Measurements from ENCODE around the gene AKT2.

AKT2 gene

GRCh38 chr19:40236366-40236765 is 48.8 kb downstream of the AKT2 start:
- Histone ChIP-seq H3K4me1 (ENCODE audit: control extremely low read depth in 1 of 4, control insufficient read depth in 4 of 4, insufficient read depth in 4 of 4, low read length in 3 of 4) (no peaks in the 10 kb centered on the region), H3K27ac (ENCODE audit: insufficient read depth in 1 of 2, low read depth in 1 of 2, low read length in 2 of 2, poor library complexity in 1 of 2, severe bottlenecking in 2 of 2) (no peak overlapping the region), H3K9me3 (ENCODE audit: control extremely low read depth in 1 of 5, control insufficient read depth in 4 of 5, insufficient read depth in 2 of 5, low read depth in 1 of 5, low read length in 4 of 5) (no peaks in the 10 kb centered on the region), H3K27me3 (replicated peaks in 2 of 5; ENCODE audit: control insufficient read depth in 4 of 5, insufficient read depth in 5 of 5, low read length in 4 of 5) (no peaks in the 10 kb centered on the region), H3K36me3 (ENCODE audit: control insufficient read depth in 4 of 4, insufficient read depth in 4 of 4, low read length in 3 of 4) (peaks cover 20 to 85% (median 67%) of the 10 kb centered on the region in 4 experiments), H3K4me3 (ENCODE audit: control insufficient read depth in 1 of 7, extremely low read depth in 1 of 7, insufficient read depth in 4 of 7, low read depth in 2 of 7, low read length in 6 of 7) (no peak overlapping the region)
- ChIA-PET CTCF (interaction anchor here (1.2 to 1.3 kb wide), 2 partner anchors 23 to 90 kb away, joined by 3 to 4 read pairs; no protein-coding TSS in a partner anchor), POLR2A (no interaction called here)
- DNase-seq, result no peak
- 94% methylated on average over 3 of the region's 6 CpGs for WGBS (ENCODE audit: insufficient coverage)

- 98% methylated on average over 9 of the region's 9 CpGs for WGBS (ENCODE audit: insufficient coverage)
- CTCF ChIA-PET, result interaction anchor here (1.2 to 1.5 kb wide), 3 partner anchors 23 to 96 kb away, joined by 3 to 5 read pairs (median 4); no protein-coding TSS in a partner anchor
- Histone ChIP-seq H3K27me3 (replicated peaks in 2 of 5; ENCODE audit: control insufficient read depth in 4 of 5, insufficient read depth in 5 of 5, low read length in 4 of 5) (no peaks in the 10 kb centered on the region), H3K36me3 (ENCODE audit: control insufficient read depth in 4 of 4, insufficient read depth in 4 of 4, low read length in 3 of 4) (peaks cover 17 to 82% (median 65%) of the 10 kb centered on the region in 4 experiments), H3K27ac (ENCODE audit: insufficient read depth in 1 of 2, low read depth in 1 of 2, low read length in 2 of 2, poor library complexity in 1 of 2, severe bottlenecking in 2 of 2) (no peak overlapping the region), H3K4me3 (ENCODE audit: control insufficient read depth in 1 of 7, extremely low read depth in 1 of 7, insufficient read depth in 4 of 7, low read depth in 2 of 7, low read length in 6 of 7) (no peak overlapping the region), H3K4me1 (ENCODE audit: control extremely low read depth in 1 of 4, control insufficient read depth in 4 of 4, insufficient read depth in 4 of 4, low read length in 3 of 4) (no peaks in the 10 kb centered on the region), H3K9me3 (ENCODE audit: control extremely low read depth in 1 of 5, control insufficient read depth in 4 of 5, insufficient read depth in 2 of 5, low read depth in 1 of 5, low read length in 4 of 5) (no peaks in the 10 kb centered on the region)
- POLR2A ChIA-PET, result no interaction called here
- no peak for DNase-seq
Measured at GRCh38 chr19:40236026-40236355, 49.2 kb downstream of the AKT2 start.

- 96% methylated on average over 29 of the region's 30 CpGs for WGBS (ENCODE audit: insufficient coverage)
- peak in 1 of 3 donors; percentile 21 for DNase-seq
- Histone ChIP-seq H3K27me3 (replicated peaks in 2 of 5; ENCODE audit: control insufficient read depth in 4 of 5, insufficient read depth in 5 of 5, low read length in 4 of 5) (no peaks in the 10 kb centered on the region), H3K4me1 (ENCODE audit: control extremely low read depth in 1 of 4, control insufficient read depth in 4 of 4, insufficient read depth in 4 of 4, low read length in 3 of 4) (no peaks in the 10 kb centered on the region), H3K27ac (ENCODE audit: insufficient read depth in 1 of 2, low read depth in 1 of 2, low read length in 2 of 2, poor library complexity in 1 of 2, severe bottlenecking in 2 of 2) (no peak overlapping the region), H3K4me3 (ENCODE audit: control insufficient read depth in 1 of 7, extremely low read depth in 1 of 7, insufficient read depth in 4 of 7, low read depth in 2 of 7, low read length in 6 of 7) (no peak overlapping the region), H3K36me3 (ENCODE audit: control insufficient read depth in 4 of 4, insufficient read depth in 4 of 4, low read length in 3 of 4) (peaks cover 16 to 77% (median 62%) of the 10 kb centered on the region in 4 experiments), H3K9me3 (ENCODE audit: control extremely low read depth in 1 of 5, control insufficient read depth in 4 of 5, insufficient read depth in 2 of 5, low read depth in 1 of 5, low read length in 4 of 5) (no peaks in the 10 kb centered on the region)
- ChIA-PET CTCF (interaction anchor here (1.2 to 1.5 kb wide), 4 partner anchors 11 to 96 kb away, joined by 3 to 7 read pairs (median 4); no protein-coding TSS in a partner anchor), POLR2A (no interaction called here)
Measured at GRCh38 chr19:40235238-40236025, 49.7 kb downstream of the AKT2 start.

DNA sequence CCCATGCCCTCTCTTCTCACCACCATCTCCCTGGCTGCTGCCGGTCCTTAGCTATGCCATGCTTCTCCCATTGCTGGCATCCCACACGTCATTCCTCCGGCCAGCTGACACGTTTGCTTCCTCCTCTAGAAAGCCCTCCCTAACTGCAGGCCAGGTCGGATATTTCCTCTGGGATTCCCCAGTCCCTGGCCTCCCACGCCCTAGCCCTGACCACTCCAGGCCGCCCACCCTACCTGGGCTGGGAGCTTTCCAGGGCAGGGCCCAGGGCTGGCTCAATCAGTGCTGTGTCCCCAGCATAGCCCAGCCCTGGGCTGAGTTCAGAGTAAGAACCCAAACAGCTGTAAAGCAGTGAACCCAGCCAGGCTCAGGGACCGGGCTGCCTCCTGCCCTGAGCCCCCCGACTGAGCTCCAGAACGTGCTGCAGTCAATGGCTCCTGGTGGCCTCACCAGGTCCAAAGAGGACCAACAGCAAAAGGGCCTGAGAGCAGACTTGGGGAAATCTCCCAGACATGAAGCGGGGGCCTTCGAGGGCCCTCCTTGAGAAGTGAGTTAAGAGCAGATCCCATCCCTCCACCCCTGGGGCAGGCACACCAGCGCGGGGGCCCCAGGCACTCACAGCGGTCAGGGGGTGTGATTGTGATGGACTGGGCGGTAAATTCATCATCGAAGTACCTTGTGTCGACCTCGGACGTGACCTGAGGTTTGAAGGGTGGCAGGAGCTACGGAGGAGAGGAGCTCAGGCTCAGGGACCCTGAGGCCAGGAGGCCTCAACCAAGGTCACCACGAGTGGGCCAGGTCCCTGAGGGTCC is 50.5 kb downstream of the AKT2 start:
- H3K9me3 ChIP-seq (ENCODE audit: control extremely low read depth in 1 of 5, control insufficient read depth in 4 of 5, insufficient read depth in 2 of 5, low read depth in 1 of 5, low read length in 4 of 5), result no peaks in the 10 kb centered on the region
- no peaks in the 10 kb centered on the region for H3K4me1 ChIP-seq (ENCODE audit: control extremely low read depth in 1 of 4, control insufficient read depth in 4 of 4, insufficient read depth in 4 of 4, low read length in 3 of 4)
- no peak overlapping the region for H3K27ac ChIP-seq (ENCODE audit: insufficient read depth in 1 of 2, low read depth in 1 of 2, low read length in 2 of 2, poor library complexity in 1 of 2, severe bottlenecking in 2 of 2)
- DNase-seq, result no peak
- ChIA-PET CTCF (interaction anchor here (1.2 to 1.5 kb wide), 2 partner anchors 10 to 95 kb away, joined by 5 to 7 read pairs; no protein-coding TSS in a partner anchor), POLR2A (no interaction called here)
- H3K4me3 ChIP-seq (ENCODE audit: control insufficient read depth in 1 of 7, extremely low read depth in 1 of 7, insufficient read depth in 4 of 7, low read depth in 2 of 7, low read length in 6 of 7), result no peak overlapping the region
- WGBS (ENCODE audit: insufficient coverage), result 94% methylated on average over 21 of the region's 22 CpGs
- peaks cover 0 to 3% (median 0%) of the 10 kb centered on the region in 5 experiments for H3K27me3 ChIP-seq (replicated peaks in 2 of 5; ENCODE audit: control insufficient read depth in 4 of 5, insufficient read depth in 5 of 5, low read length in 4 of 5)
- H3K36me3 ChIP-seq (ENCODE audit: control insufficient read depth in 4 of 4, insufficient read depth in 4 of 4, low read length in 3 of 4), result peaks cover 14 to 69% (median 54%) of the 10 kb centered on the region in 4 experiments

- H3K36me3 ChIP-seq (ENCODE audit: control insufficient read depth in 4 of 4, insufficient read depth in 4 of 4, low read length in 3 of 4), result peaks cover 12 to 62% (median 47%) of the 10 kb centered on the region in 4 experiments
- H3K27ac ChIP-seq (ENCODE audit: insufficient read depth in 1 of 2, low read depth in 1 of 2, low read length in 2 of 2, poor library complexity in 1 of 2, severe bottlenecking in 2 of 2), result no peak overlapping the region
- DNase-seq, result no peak
- ChIA-PET POLR2A (no interaction called here), CTCF (no interaction called here)
- no peaks in the 10 kb centered on the region for H3K4me1 ChIP-seq (ENCODE audit: control extremely low read depth in 1 of 4, control insufficient read depth in 4 of 4, insufficient read depth in 4 of 4, low read length in 3 of 4)
- peaks cover 0 to 3% (median 0%) of the 10 kb centered on the region in 5 experiments for H3K27me3 ChIP-seq (replicated peaks in 2 of 5; ENCODE audit: control insufficient read depth in 4 of 5, insufficient read depth in 5 of 5, low read length in 4 of 5)
- no peak overlapping the region for H3K4me3 ChIP-seq (ENCODE audit: control insufficient read depth in 1 of 7, extremely low read depth in 1 of 7, insufficient read depth in 4 of 7, low read depth in 2 of 7, low read length in 6 of 7)
- no peaks in the 10 kb centered on the region for H3K9me3 ChIP-seq (ENCODE audit: control extremely low read depth in 1 of 5, control insufficient read depth in 4 of 5, insufficient read depth in 2 of 5, low read depth in 1 of 5, low read length in 4 of 5)
- 97% methylated on average over 19 of the region's 20 CpGs for WGBS (ENCODE audit: insufficient coverage)
Measured at GRCh38 chr19:40233811-40234389, 51.2 kb downstream of the AKT2 start.

- no peak for DNase-seq
- 96% methylated on average over 20 of the region's 25 CpGs for WGBS (ENCODE audit: insufficient coverage)
- no peak overlapping the region for H3K4me3 ChIP-seq (ENCODE audit: control insufficient read depth in 1 of 7, extremely low read depth in 1 of 7, insufficient read depth in 4 of 7, low read depth in 2 of 7, low read length in 6 of 7)
- H3K4me1 ChIP-seq (ENCODE audit: control extremely low read depth in 1 of 4, control insufficient read depth in 4 of 4, insufficient read depth in 4 of 4, low read length in 3 of 4), result no peaks in the 10 kb centered on the region
- ChIA-PET CTCF (interaction anchor here (1.2 kb wide), 1 partner anchor 16 kb away, joined by 3 read pairs; no protein-coding TSS in a partner anchor), POLR2A (interaction anchor here (0.5 kb wide), 1 partner anchor 10 kb away, joined by 6 read pairs; no protein-coding TSS in a partner anchor)
- H3K9me3 ChIP-seq (ENCODE audit: control extremely low read depth in 1 of 5, control insufficient read depth in 4 of 5, insufficient read depth in 2 of 5, low read depth in 1 of 5, low read length in 4 of 5), result no peaks in the 10 kb centered on the region
- H3K27me3 ChIP-seq (replicated peaks in 2 of 5; ENCODE audit: control insufficient read depth in 4 of 5, insufficient read depth in 5 of 5, low read length in 4 of 5), result peaks cover 0 to 5% (median under 1%) of the 10 kb centered on the region in 5 experiments
- no peak overlapping the region for H3K27ac ChIP-seq (ENCODE audit: insufficient read depth in 1 of 2, low read depth in 1 of 2, low read length in 2 of 2, poor library complexity in 1 of 2, severe bottlenecking in 2 of 2)
- H3K36me3 ChIP-seq (ENCODE audit: control insufficient read depth in 4 of 4, insufficient read depth in 4 of 4, low read length in 3 of 4), result peaks cover 9 to 55% (median 41%) of the 10 kb centered on the region in 4 experiments
Measured at GRCh38 chr19:40232949-40233810, 52.0 kb downstream of the AKT2 start.
